PFSK-1 (cell line): ENCODE data around the gene RSRC1.

Source experiments
- FOXP2 ChIP-seq: optimal IDR thresholded peaks from 2 replicates; pipeline ENCODE3; 2011; ENCODE audit warnings: borderline replicate concordance, control low read depth, inconsistent platforms; ENCODE audit not compliant: insufficient read depth; ENCODE audit errors: extremely low read length, extremely low read depth
- POLR2AphosphoS5 ChIP-seq: IDR thresholded peaks from 2 replicates; pipeline ENCODE4 v1.6.1; 2012; ENCODE audit warnings: low read depth, mild to moderate bottlenecking, control low read depth, low read length, moderate library complexity
- REST ChIP-seq, 2 experiments: IDR thresholded peaks; 2 replicates each; pipeline versions ENCODE4 v1.6.1 to v1.8.0; 2011 to 2012; ENCODE audit warnings: low read depth in 2 of 2, low read length in 2 of 2, control low read depth in 1 of 2, inconsistent platforms in 1 of 2, mild to moderate bottlenecking in 1 of 2, moderate library complexity in 1 of 2; ENCODE audit not compliant: insufficient read depth in 1 of 2
- SIN3A ChIP-seq: IDR thresholded peaks from 2 replicates; pipeline ENCODE4 v1.6.1; 2012; ENCODE audit warnings: mild to moderate bottlenecking, low read length, moderate library complexity, borderline replicate concordance; ENCODE audit not compliant: insufficient read depth
- TAF1 ChIP-seq: IDR thresholded peaks from 2 replicates; pipeline ENCODE4 v1.6.1; 2012; ENCODE audit warnings: low read length, control low read depth, borderline replicate concordance; ENCODE audit not compliant: insufficient read depth

Gene RSRC1

GRCh38 chr3:158165141-158165655 lies 55.3 kb downstream of the RSRC1 start:
- TF ChIP-seq REST (IDR thresholded peaks at IDR 0.05; ENCODE audit: insufficient read depth in 1 of 2, low read depth in 2 of 2, low read length in 2 of 2) (no peak), TAF1 (no peak), FOXP2 (no peak), POLR2AphosphoS5 (no peak), SIN3A (no peak)

- TF ChIP-seq FOXP2 (no peak), SIN3A (no peak), TAF1 (no peak), POLR2AphosphoS5 (no peak), REST (IDR thresholded peaks at IDR 0.05; ENCODE audit: insufficient read depth in 1 of 2, low read depth in 2 of 2, low read length in 2 of 2) (no peak)
Measured at GRCh38 chr3:158165730-158166129, 55.8 kb downstream of the RSRC1 start.

DNA sequence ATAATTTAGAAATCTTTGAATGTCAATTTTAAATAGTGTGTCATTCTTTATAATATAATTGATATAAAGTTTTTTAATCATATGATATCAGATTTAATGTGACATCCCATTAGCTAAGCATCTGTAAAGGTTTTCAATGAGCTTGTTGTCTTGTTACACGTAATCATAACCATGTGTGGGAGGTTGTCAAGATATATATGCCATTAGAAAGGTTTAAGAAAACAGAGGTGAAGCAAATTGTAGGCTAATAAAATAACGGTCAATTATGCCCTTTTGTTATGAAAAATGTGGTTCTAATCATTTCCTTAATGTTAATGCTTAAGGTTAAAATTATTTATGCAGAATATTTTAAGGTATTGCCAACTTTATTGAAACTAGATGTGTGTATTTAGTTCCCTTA lies 56.3 kb downstream of the RSRC1 start:
- TF ChIP-seq TAF1 (no peak), SIN3A (no peak), FOXP2 (no peak), POLR2AphosphoS5 (no peak), REST (IDR thresholded peaks at IDR 0.05; ENCODE audit: insufficient read depth in 1 of 2, low read depth in 2 of 2, low read length in 2 of 2) (no peak)

GRCh38 chr3:158167737-158168557 lies 58.1 kb downstream of the RSRC1 start:
- TF ChIP-seq REST (IDR thresholded peaks at IDR 0.05; ENCODE audit: insufficient read depth in 1 of 2, low read depth in 2 of 2, low read length in 2 of 2), result no peak
- no peak for TF ChIP-seq POLR2AphosphoS5
- no peak for TF ChIP-seq SIN3A
- TF ChIP-seq FOXP2, result no peak

GRCh38 chr3:158169091-158169491 lies 59.2 kb downstream of the RSRC1 start:
- TF ChIP-seq TAF1 (no peak), FOXP2 (no peak), REST (IDR thresholded peaks at IDR 0.05; ENCODE audit: insufficient read depth in 1 of 2, low read depth in 2 of 2, low read length in 2 of 2) (no peak), POLR2AphosphoS5 (no peak), SIN3A (no peak)
